Fibroblast of mammary gland (primary cell): Measurements from ENCODE around the gene VSIG10L.

Experiments used
- DNase-seq: peaks from one replicate; pipeline ENCODE4 v3.0.0-alpha.2; 2010; ENCODE audit warnings: low read depth
- H3K4me3 ChIP-seq: 2 replicates; pipeline ENCODE4 v1.5.1; 2011; ENCODE audit warnings: low read depth, mild to moderate bottlenecking, low read length, moderate library complexity; ENCODE audit not compliant: control insufficient read depth
- CTCF ChIP-seq: conservative IDR thresholded peaks from 2 replicates; pipeline ENCODE4 v1.5.1; 2011; ENCODE audit warnings: low read depth, low read length, inconsistent platforms; ENCODE audit not compliant: control insufficient read depth, insufficient read depth

Gene VSIG10L

GRCh38 chr19:51365211-51365964 is 23.4 kb upstream of the VSIG10L start:
- peak overlapping the region; percentile 93 for H3K4me3 ChIP-seq
- peak; percentile 71 for DNase-seq
- no peak for TF ChIP-seq CTCF

- no peak for TF ChIP-seq CTCF
- peak; percentile 32 for DNase-seq
- no peak overlapping the region for H3K4me3 ChIP-seq
Observed at GRCh38 chr19:51364200-51365106, 22.5 kb upstream of the VSIG10L start.

- no peak for TF ChIP-seq CTCF
- no peak overlapping the region for H3K4me3 ChIP-seq
- DNase-seq: no peak
Observed at GRCh38 chr19:51361239-51361638, 19.3 kb upstream of the VSIG10L start.

GRCh38 chr19:51359294-51359693 is 17.4 kb upstream of the VSIG10L start:
- TF ChIP-seq CTCF: no peak
- peak; percentile 95 for DNase-seq
- no peak overlapping the region for H3K4me3 ChIP-seq

- no peak for TF ChIP-seq CTCF
- DNase-seq: no peak
- no peak overlapping the region for H3K4me3 ChIP-seq
Observed at GRCh38 chr19:51357952-51358351, 16.0 kb upstream of the VSIG10L start.

GRCh38 chr19:51356159-51356801 is 14.3 kb upstream of the VSIG10L start:
- H3K4me3 ChIP-seq: no peak overlapping the region
- no peak for DNase-seq
- no peak for TF ChIP-seq CTCF
